ENCODE measurements around the gene NWD2. TPM values are rescaled to one million over a fixed set of nuclear protein-coding genes. Genes with fewer than 3 reads are reported as not detected.

The NWD2 gene
- total and polyA plus RNA-seq, 12 donors, result under 0.01 to 0.91 (median 0.04) TPM; not detected in 4

- H3K27ac ChIP-seq, result no peak overlapping the region
- no peaks in the 10 kb centered on the region for H3K4me1 ChIP-seq (replicated peaks in 1 of 2)
- WGBS, 4 donors, result 28 to 34% (median 32%) methylated on average over 3 of the region's 3 CpGs
- H3K36me3 ChIP-seq (replicated peaks in 1 of 2), result no peaks in the 10 kb centered on the region
- no peaks in the 10 kb centered on the region for H3K27me3 ChIP-seq
- intact Hi-C loops (cut with DNase I), result no loop called here
- H3K4me3 ChIP-seq, result no peak overlapping the region
- H3K9me3 ChIP-seq (replicated peaks in 1 of 3), result peaks cover 0 to 6% (median 0%) of the 10 kb centered on the region in 3 donors
- TF ChIP-seq POLR2A (IDR thresholded peaks at IDR 0.05), result no peak
- no peak for TF ChIP-seq CTCF (IDR thresholded peaks at IDR 0.05)
- no peak for DNase-seq
Observed at GRCh38 chr4:37317104-37317643, 72.6 kb downstream of the NWD2 start.

GRCh38 chr4:37320513-37321235 is 76.1 kb downstream of the NWD2 start:
- 34 to 66% (median 42%) methylated on average over 5 of the region's 5 CpGs for WGBS, 4 donors
- no peaks in the 10 kb centered on the region for H3K4me1 ChIP-seq (replicated peaks in 1 of 2)
- no peaks in the 10 kb centered on the region for H3K36me3 ChIP-seq (replicated peaks in 1 of 2)
- TF ChIP-seq POLR2A (IDR thresholded peaks at IDR 0.05) (no peak), CTCF (IDR thresholded peaks at IDR 0.05) (no peak)
- no peak overlapping the region for H3K4me3 ChIP-seq
- no peak for DNase-seq
- H3K9me3 ChIP-seq (replicated peaks in 1 of 3), result peaks cover 0 to 6% (median 0%) of the 10 kb centered on the region in 3 donors
- no peaks in the 10 kb centered on the region for H3K27me3 ChIP-seq
- no peak overlapping the region for H3K27ac ChIP-seq
- intact Hi-C loops (cut with DNase I), result no loop called here

- no peaks in the 10 kb centered on the region for H3K36me3 ChIP-seq (replicated peaks in 1 of 2)
- H3K27me3 ChIP-seq, result no peaks in the 10 kb centered on the region
- H3K9me3 ChIP-seq (replicated peaks in 1 of 3), result no peaks in the 10 kb centered on the region
- WGBS, 4 donors, result 52 to 60% (median 58%) methylated on average over 2 of the region's 2 CpGs
- TF ChIP-seq POLR2A (IDR thresholded peaks at IDR 0.05) (no peak), CTCF (IDR thresholded peaks at IDR 0.05) (no peak)
- H3K4me1 ChIP-seq (replicated peaks in 1 of 2), result no peaks in the 10 kb centered on the region
- intact Hi-C loops (cut with DNase I), result no loop called here
- no peak overlapping the region for H3K4me3 ChIP-seq
- no peak overlapping the region for H3K27ac ChIP-seq
- DNase-seq, result no peak
Observed at GRCh38 chr4:37322122-37322521, 77.6 kb downstream of the NWD2 start.

DNA sequence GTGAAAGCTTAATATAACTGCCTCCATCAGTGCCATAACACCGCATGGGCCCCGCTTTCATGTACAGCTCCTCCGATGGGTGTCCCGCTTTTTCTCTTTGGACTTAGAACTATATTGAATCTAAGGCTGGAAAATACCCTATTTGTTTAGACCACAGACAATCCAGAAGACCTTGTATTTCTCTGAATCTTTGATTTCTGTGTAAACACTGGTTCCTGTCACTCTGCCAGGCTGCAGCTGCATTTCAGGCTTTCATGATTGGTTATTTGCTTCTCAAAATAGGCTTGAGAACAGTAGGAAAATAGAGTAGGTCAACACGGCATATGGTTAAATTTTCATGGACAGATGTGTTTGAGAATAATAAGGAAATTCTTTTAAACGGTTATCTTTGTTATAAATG is 80.0 kb downstream of the NWD2 start:
- Histone ChIP-seq H3K9me3 (replicated peaks in 1 of 3) (no peaks in the 10 kb centered on the region), H3K36me3 (replicated peaks in 1 of 2) (no peaks in the 10 kb centered on the region), H3K27me3 (no peaks in the 10 kb centered on the region), H3K27ac (no peak overlapping the region), H3K4me3 (no peak overlapping the region), H3K4me1 (replicated peaks in 1 of 2) (no peaks in the 10 kb centered on the region)
- intact Hi-C loops (cut with DNase I), result no loop called here
- WGBS, 4 donors, result 72 to 82% (median 75%) methylated on average over 6 of the region's 6 CpGs
- no peak for TF ChIP-seq CTCF (IDR thresholded peaks at IDR 0.05)
- no peak for TF ChIP-seq POLR2A (IDR thresholded peaks at IDR 0.05)
- no peak for DNase-seq

Data from adrenal gland (tissue), 12 donors.